CD4-positive, alpha-beta T cell treated with Interleukin-17A for 1 hour (primary cell): ENCODE measurements around the gene SPON2.

ENCODE experiments used
- DNase-seq: peaks from one replicate; pipeline ENCODE4 v3.0.0-alpha.2; 2020

SPON2 gene

DNA sequence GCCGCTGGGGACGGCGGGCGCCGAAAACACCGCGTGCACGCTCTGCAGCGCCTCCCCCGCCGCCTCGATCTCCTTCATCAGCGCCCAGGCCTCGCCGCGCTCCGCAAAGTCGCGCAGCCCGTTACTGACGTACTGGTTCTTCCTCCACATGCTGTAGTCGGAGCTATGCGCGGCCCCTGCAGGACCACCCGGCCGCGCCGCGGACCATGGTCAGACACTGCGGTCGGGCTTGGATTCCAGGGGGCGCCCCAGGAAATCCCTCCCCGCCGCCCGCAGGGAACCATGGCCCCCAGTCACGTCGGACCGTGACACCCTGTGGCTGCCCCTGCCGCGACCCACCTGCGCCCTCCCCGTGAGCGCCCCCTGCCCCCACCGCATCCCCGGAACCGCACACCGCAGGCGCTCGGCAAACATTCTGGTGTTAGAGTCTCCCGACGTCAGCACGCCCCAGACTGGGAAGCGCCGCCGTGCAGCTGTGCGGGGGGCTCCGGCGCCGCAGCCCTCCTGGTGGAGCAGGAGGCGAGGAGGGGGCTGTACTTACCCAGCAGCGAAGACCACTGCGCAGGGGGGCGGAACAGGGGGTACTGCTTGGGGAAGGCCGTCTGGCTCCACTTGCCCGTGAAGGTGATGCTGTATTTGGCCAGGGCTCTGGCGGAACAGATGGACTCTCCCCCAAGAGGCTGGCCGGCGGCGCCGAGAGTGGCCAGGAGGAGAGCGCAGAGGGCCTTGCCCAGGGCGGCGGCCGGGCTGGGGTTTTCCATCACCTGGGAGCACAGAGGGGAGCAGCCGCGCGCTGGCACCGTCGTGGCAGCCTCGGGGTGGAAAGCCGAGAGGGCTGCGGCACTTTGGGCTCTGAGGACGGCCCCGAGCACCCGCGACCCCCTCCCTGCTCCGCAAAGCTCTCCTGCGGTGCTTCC is 814 bp downstream of the SPON2 start:
- peak; percentile 62 for DNase-seq

DNA sequence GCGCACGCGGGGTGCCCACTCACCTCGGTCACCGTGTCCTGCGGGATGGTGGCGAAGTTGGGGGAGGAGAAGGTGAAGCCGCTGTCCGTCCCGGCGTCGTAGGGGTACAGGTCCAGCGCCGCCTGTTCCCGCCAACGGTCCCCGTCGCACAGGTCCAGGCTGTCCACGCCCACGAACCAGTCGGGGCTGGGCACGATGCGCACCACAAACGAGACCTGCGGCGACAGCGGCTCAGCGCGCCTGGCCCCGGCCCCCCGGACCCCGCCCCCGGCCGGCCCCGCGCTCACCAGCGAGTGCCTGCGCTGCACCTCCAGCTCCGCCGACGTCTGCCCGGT is 1.4 kb downstream of the SPON2 start:
- no peak for DNase-seq

- DNase-seq = no peak
Observed at GRCh38 chr4:1170156-1170975, 2.0 kb downstream of the SPON2 start.

DNA sequence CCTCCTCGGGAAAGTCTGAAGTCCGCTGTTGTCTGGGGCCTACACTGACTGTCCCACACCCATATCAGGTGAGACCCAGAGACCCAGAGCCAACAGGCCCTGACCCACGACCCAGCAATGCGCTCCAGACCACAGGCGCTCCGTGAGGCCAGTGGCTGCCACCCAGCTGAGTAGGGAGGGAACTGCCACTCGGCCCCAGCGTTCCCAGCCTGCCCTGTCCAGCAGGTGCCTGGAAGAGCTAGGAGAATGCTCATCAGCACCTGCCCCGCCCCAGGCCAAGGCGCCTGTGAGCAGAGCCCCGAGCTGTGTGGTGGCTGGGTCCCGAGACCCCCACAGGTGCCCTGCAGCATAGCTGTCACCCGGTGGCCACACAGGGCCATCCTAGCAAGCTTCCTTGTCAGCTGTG is 2.7 kb downstream of the SPON2 start:
- DNase-seq = no peak

DNA sequence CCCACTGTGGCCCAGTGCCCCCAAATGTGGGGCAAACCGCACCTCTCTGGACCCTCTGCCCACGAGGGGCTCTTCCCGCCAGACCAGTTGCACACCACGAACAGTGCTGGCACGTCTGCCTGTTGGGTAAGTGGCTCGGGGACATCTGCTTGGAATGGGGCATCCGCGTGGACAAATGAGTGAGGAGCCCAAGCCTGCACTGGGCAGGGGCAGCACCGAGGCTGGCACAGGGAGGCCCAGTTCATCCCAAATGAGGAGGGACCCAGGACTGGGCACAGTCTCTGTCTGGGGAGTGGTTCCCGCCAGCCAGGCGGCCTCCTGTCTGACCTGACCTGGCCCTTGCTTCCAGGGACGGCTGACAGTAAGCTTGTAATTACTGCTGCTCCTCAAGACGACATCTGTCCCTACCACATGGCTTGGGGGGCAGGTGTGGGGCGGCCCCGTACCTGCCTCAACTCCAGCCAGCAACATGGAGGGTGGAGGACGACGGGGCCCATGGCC is 3.2 kb downstream of the SPON2 start:
- DNase-seq = no peak

GRCh38 chr4:1168191-1169101 is 3.9 kb downstream of the SPON2 start:
- no peak for DNase-seq

GRCh38 chr4:1167244-1167949 is 5.0 kb downstream of the SPON2 start:
- peak; percentile 93 for DNase-seq

- DNase-seq = no peak
Observed at GRCh38 chr4:1166509-1167243, 5.7 kb downstream of the SPON2 start.

GRCh38 chr4:1164956-1165545 is 7.3 kb downstream of the SPON2 start:
- no peak for DNase-seq

DNA sequence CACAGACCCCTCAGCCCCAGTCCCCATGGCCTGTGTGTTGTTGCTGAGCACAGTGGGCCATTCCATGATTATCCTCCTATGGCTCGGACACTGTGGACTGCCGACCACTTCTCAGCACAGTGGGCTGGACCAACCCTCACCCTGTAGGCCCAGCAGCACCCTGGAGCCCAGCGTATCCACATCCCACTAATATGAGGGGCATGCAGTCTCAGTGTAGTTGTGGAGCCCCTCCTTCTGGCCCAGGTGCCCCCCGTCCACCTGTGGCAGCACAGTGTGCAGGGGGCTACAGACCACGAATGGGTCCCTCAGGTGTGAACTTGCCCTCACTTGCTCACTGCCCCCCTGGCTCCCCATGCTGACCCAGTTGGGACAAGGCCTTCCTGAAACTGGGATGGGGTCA is 7.9 kb downstream of the SPON2 start:
- DNase-seq = no peak

- no peak for DNase-seq
Observed at GRCh38 chr4:1164040-1164439, 8.3 kb downstream of the SPON2 start.

DNA sequence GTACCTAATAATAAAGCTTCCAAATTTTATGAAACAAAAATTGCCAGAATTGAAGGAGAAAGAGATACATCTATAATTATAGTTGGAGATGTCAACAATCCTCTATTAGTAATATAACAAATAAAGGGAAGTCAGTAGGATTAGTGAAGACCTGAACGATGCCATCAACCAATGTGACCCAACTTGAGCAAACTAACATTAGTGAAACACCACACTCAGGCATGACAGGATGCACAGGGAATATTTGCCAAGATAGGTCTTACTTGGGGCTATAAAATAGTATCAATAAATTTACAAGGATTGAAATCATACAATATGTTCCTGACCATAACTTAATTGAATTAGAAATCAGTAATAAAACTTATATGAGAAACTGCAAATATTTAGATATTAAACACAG is 12.0 kb downstream of the SPON2 start:
- DNase-seq = no peak

- DNase-seq = no peak
Observed at GRCh38 chr4:1156069-1156468, 16.3 kb downstream of the SPON2 start.

DNA sequence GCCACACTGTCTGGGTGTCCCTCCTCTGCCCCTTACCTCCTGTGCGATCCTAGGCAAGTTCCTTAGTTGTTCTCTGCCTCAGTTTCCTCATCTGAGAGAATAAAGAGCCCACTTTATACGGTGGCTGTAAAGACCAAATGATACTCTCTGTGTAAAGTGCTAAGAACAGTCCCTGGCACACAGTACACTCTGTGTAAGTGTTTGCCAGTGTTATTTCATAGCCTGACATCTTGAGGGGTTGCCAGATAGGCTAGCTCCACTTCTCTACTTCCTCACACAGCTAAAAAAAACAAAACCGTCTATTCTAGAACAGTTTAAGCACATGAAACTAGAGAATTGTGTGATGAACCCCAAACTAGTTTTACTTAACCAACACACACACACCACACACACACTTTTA is 17.1 kb downstream of the SPON2 start:
- no peak for DNase-seq

DNA sequence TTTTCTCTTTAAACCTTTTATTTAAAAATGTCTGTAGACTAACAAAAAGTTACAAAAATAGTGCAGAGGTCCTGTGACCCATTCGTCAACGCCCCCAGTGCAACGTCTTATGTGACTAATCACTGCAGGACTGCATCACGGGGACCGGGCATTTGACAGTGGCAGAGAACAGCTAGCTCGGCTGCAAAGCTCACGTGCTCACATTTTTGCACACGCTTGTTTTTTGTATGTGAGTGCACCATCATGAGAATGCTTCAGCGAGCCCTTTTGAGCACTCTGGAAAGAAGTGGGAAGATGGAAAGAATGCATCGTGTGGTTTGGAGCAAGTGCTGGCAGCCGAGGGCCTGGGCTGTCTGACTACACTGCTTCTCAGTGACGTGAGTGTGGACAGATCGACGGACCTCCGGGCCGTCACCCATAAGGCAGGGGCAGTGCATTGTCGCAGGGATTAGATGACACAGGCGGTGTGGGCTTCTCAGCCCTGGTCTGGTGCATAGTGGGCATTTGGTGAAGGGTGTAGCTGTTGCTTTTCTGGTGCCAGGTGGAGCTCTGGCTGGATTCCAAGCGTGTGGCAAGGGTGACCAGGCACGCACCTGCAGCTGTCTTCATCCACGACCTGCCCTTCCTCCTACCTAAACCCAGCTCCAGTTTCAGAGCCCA is 17.7 kb downstream of the SPON2 start:
- no peak for DNase-seq

DNA sequence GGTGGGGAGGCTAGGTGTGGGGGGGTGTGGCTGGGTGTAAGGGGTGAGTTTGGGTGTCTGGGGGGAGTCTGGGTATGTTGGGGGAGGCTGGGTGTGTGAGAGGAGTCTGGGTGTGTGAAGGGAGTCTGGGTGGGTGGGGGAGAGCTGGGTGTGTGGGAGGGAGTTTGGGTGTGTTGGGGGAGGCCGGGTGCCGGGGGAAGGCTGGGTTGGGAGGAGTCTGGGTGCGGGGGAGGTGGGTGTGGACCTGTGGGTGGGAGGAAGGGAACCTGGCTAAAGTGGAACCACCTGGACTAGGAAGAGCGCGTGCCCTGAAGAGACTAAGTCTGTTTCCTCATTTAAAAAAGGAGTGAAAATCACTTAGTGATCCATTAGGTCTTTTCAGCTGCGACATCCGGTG is 18.3 kb downstream of the SPON2 start:
- DNase-seq = no peak

DNA sequence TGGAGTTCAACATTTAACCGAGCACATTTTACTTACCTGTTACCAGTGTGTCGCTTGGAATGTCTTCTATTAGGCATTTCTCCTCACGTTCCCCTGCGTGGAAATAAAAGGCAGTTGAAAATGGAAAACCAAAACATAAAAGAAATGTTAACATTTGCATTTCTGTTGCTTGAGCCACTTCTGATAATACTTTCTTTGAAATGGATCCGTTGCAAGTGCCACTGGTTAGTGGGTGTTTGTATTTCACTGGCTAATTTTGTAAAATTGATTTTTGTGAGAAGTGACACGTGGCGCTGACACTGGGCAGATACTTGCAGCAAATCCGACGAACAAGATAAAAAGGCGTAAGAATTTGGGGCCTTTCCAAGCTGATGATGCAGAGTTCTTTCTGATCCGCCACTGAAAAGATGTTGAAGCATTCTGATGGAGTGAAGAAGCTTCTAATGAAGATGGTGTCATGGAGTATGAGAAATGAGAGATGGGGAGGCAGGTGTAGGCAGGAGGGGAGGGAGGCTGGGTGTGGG is 18.8 kb downstream of the SPON2 start:
- DNase-seq = no peak

DNA sequence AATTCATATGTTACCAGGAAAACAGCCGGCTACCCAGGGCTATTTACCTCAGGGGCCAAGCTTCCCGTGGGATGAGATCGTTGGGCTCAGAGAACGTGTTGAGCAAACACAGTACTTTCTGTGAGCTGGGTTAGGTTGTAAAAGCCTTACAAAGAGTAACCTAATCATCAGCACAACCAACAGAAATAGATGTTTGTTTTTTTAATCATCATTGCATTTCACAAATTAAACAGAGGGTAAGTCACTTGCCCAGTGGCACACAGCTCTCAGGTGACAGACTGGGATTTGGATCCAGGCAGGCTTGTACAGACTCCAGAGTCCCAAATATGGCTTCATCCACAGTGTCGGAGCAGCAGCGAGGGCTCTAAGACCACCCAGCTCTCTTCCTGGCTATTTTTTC is 20.1 kb downstream of the SPON2 start:
- no peak for DNase-seq

- DNase-seq = no peak
Observed at GRCh38 chr4:1151541-1151940, 20.8 kb downstream of the SPON2 start.

GRCh38 chr4:1150875-1151274 is 21.5 kb downstream of the SPON2 start:
- DNase-seq = no peak
